Left lung (tissue), 10 donors: Measurements from ENCODE around the gene DSTYK. TPM values are rescaled to one million over a fixed set of nuclear protein-coding genes. Genes with fewer than 3 reads are reported as not detected.

ENCODE experiments used
- ATAC-seq: fragments of 200-7000 bp; cut with Tn5 transposase; one replicate; pipeline ENCODE4 v1.9.1; 2020; ENCODE audit warnings: moderate library complexity
- DNase-seq, 4 donors: peaks; one replicate each; pipeline ENCODE4 v3.0.0-alpha.2; 2013 to 2020
- H3K27ac ChIP-seq, 2 donors: fragments of 200-600 bp; sonication (generic) in 1 of 2; one replicate each; pipeline versions ENCODE4 v1.5.0 to v1.8.0; 2020 to 2021
- H3K27me3 ChIP-seq, 2 donors: fragments of 200-600 bp; sonication (generic) in 1 of 2; one replicate each; pipeline versions ENCODE4 v1.5.0 to v1.8.0; 2020 to 2021
- H3K36me3 ChIP-seq, 2 donors: fragments of 200-600 bp; sonication (generic) in 1 of 2; one replicate each; pipeline versions ENCODE4 v1.5.0 to v1.8.0; 2020 to 2021
- H3K4me1 ChIP-seq, 2 donors: fragments of 200-600 bp; one replicate each; pipeline ENCODE4 v1.8.0; 2021
- H3K4me3 ChIP-seq, 2 donors: fragments of 200-600 bp; sonication (generic) in 1 of 2; one replicate each; pipeline versions ENCODE4 v1.5.0 to v1.8.0; 2020 to 2021; ENCODE audit warnings: mild to moderate bottlenecking in 1 of 2
- H3K9me3 ChIP-seq, 2 donors: fragments of 200-600 bp; sonication (generic) in 1 of 2; one replicate each; pipeline versions ENCODE4 v1.5.0 to v1.8.0; 2020 to 2021
- intact Hi-C, 2 donors: fragments of 100-400 bp; cut with DNase I; formaldehyde crosslinking; loops; one replicate each; pipeline versions ENCODE4 v1.11.2 to v1.14.2; 2022
- polyA plus RNA-seq, 6 donors: library from polyadenylated mRNA; unstranded; fragments of 120-200 nt; gene quantifications; one replicate each; pipeline ENCODE4 v1.2.1, GENCODE V29; 2013; ENCODE audit not compliant: insufficient read length in 6 of 6
- total RNA-seq, 2 donors: library from RNA; stranded (reverse); fragmentation: NEBNext Ultra II Directional; extraction: Animal tissue kit (Norgen Biotek cat#: 25700); gene quantifications; one replicate each; pipeline ENCODE4 v1.2.1, GENCODE V29; 2021
- TF ChIP-seq, protein P1 (sequence below), 2 donors: fragments of 200-600 bp; sonication (generic) in 1 of 2; IDR thresholded peaks; one replicate each; pipeline versions ENCODE4 v1.5.0 to v1.8.0; 2021; ENCODE audit warnings: antibody characterized with exemption in 2 of 2
- donor health status: DM: no; HTN: yes; CAD: no.
- donor health status: DM: no; HTN: no; CAD: no.

The DSTYK gene
- total and polyA plus RNA-seq, 8 donors: 11.1 to 18.4 (median 17.1) TPM

DNA sequence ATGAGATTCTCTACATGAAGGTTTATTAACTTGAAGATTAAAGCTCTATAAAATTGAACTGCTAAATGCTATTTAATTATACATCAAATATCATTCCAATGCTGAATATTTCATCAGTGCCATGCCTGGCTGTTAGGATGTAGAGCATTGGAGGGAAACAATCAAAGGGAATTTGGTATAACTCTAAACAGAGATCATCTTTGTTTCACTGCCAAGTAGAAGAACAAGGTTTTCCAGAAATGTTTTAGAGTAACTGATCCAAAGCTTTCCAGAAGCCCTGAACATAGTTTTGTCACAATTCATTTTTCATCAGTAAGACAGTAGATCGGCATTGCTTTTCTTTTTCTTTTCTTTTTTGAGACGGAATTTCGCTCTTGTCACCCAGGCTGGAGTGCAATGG is 5.9 kb upstream of the DSTYK start:
- Histone ChIP-seq H3K9me3 (no peaks in the 10 kb centered on the region), H3K4me3 (no peak overlapping the region), H3K36me3 (no peaks in the 10 kb centered on the region), H3K27me3 (no peaks in the 10 kb centered on the region), H3K27ac (no peak overlapping the region), H3K4me1 (peaks cover 0 to 13% of the 10 kb centered on the region in 2 donors)
- ATAC-seq: no peak
- intact Hi-C loops: no loop called here
- TF ChIP-seq, protein P1, sequence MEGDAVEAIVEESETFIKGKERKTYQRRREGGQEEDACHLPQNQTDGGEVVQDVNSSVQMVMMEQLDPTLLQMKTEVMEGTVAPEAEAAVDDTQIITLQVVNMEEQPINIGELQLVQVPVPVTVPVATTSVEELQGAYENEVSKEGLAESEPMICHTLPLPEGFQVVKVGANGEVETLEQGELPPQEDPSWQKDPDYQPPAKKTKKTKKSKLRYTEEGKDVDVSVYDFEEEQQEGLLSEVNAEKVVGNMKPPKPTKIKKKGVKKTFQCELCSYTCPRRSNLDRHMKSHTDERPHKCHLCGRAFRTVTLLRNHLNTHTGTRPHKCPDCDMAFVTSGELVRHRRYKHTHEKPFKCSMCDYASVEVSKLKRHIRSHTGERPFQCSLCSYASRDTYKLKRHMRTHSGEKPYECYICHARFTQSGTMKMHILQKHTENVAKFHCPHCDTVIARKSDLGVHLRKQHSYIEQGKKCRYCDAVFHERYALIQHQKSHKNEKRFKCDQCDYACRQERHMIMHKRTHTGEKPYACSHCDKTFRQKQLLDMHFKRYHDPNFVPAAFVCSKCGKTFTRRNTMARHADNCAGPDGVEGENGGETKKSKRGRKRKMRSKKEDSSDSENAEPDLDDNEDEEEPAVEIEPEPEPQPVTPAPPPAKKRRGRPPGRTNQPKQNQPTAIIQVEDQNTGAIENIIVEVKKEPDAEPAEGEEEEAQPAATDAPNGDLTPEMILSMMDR (IDR thresholded peaks at IDR 0.05): no peak
- DNase-seq: no peak

DNA sequence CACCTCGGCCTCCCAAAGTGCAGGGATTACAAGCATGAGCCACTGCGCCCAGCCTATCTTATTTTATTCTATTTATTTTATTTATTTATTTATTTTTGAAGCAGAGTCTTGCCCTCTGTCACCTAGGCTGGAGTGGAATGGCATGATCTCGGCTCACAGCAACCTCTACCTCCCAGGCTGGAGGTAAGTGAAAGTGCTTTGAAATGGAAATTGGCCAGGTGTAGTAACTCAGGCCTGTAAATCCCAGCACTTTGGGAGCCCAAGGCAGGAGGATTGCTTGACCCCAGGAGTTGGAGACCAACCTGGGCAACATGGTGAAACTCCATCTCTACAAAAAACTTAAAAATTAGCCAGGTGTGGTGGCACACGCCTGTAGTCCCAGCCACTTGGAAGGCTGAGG is 5.1 kb upstream of the DSTYK start:
- TF ChIP-seq, protein P1 (IDR thresholded peaks at IDR 0.05): no peak
- Histone ChIP-seq H3K36me3 (no peaks in the 10 kb centered on the region), H3K27me3 (no peaks in the 10 kb centered on the region), H3K4me1 (peaks cover 0 to 20% of the 10 kb centered on the region in 2 donors), H3K4me3 (no peak overlapping the region), H3K9me3 (no peaks in the 10 kb centered on the region), H3K27ac (no peak overlapping the region)
- no peak for DNase-seq
- intact Hi-C loops: no loop called here
- ATAC-seq: no peak

DNA sequence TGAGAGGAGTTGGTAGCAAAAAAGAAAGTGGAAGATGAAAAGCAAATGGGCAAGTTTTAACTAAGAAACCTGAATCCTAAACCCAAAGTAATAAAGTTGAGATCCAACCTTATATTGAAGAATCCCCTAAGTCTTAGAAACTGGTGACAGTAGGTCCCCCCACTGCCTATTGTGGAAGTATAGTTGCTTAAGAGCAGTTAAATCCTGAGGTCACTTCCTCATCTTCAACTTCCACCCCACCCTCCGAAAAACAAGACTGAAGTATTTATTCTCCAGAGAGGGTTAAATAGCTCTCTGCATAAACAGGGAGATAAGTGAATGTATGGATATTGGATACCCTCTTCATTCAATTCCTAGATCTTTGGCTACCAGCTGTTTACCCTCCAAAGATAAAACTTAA is 3.3 kb upstream of the DSTYK start:
- ATAC-seq (no peak), DNase-seq (no peak)
- intact Hi-C loops: no loop called here
- TF ChIP-seq, protein P1 (IDR thresholded peaks at IDR 0.05): no peak
- Histone ChIP-seq H3K27me3 (no peaks in the 10 kb centered on the region), H3K4me1 (peaks cover 5 to 28% of the 10 kb centered on the region in 2 donors), H3K9me3 (no peaks in the 10 kb centered on the region), H3K27ac (no peak overlapping the region), H3K36me3 (no peaks in the 10 kb centered on the region), H3K4me3 (no peak overlapping the region)

DNA sequence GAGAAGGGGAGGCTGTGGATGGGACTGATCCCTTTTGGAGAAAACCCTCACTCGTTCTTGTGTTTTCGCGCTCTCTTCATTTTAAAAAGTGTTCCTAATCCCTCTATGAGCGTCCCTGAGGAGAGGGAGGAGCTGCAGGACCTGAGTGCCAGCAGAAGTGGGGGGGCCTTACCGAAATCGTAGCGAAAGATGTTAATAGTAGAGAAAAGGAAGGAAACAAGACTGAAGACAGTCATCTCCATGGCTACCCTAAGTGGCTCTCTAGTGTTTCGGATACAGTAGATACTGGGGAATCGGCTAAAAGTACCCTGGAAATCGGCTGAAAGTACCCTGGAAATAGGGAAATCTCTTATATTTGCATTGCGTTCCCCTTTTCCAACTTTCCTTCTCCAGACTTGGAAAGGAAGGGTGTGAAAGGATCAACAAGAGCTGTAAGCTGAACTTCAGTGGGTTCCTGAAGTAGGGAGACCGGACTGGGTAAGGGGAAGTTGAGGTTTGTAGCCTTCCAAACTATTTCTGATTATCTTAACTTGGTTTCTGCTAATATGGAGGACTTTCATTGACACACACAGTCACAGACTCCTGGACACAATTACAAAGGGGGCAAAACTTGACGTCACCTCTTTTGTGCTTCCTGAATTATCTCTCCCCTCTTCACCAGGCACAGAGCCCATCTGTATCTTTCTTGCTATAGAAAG is 486 bp upstream of the DSTYK start:
- Histone ChIP-seq H3K4me1 (peaks cover 5 to 35% of the 10 kb centered on the region in 2 donors), H3K27ac (peak overlapping the region; percentile 90 to 96), H3K27me3 (no peaks in the 10 kb centered on the region), H3K36me3 (no peaks in the 10 kb centered on the region), H3K9me3 (no peaks in the 10 kb centered on the region), H3K4me3 (peak overlapping the region in 1 of 2 donors; percentile 73)
- ATAC-seq: peak; percentile 3
- intact Hi-C loops: no loop called here
- no peak for DNase-seq
- TF ChIP-seq, protein P1 (IDR thresholded peaks at IDR 0.05): no peak

DNA sequence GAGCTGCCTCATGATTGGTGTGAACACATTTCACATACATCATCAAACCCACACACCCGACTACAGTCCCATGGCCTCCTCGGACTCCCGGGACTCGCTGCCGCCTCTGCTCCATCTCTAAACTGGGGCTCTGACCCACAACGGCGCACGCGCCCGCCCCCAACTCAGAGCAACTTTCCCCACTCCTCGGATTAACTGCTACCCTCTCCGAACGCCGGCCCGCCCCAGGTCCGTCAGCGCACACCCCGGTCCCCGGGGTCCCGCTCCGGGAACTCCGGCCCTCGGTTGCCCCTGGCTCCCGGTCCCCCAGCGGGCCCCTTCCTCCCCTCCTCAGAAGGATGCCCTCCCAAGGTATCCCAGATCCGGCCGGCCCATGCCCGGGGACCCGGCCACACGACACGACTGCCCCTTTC is 740 bp downstream of the DSTYK start:
- Histone ChIP-seq H3K36me3 (no peaks in the 10 kb centered on the region), H3K27ac (peak overlapping the region; percentile 90 to 96), H3K4me1 (peaks cover 5 to 35% of the 10 kb centered on the region in 2 donors), H3K4me3 (peak overlapping the region; percentile 73 to 78), H3K9me3 (no peaks in the 10 kb centered on the region), H3K27me3 (no peaks in the 10 kb centered on the region)
- peak; percentile 33 for ATAC-seq
- intact Hi-C loops: no loop called here
- TF ChIP-seq, protein P1 (IDR thresholded peaks at IDR 0.05): no peak
- DNase-seq: peak in 2 of 4 donors; percentile 37 to 86
